Mammary epithelial cell (primary cell): ENCODE results near the gene RIN1.

Experiments used
- CTCF ChIP-seq, 2 donors: IDR thresholded peaks in 1 of 2; conservative IDR thresholded peaks in 1 of 2; 2 replicates each; pipeline ENCODE4 v1.5.1; 2011 to 2012; ENCODE audit warnings: inconsistent platforms in 2 of 2, low read length in 2 of 2, mild to moderate bottlenecking in 2 of 2, control low read depth in 1 of 2, low read depth in 1 of 2; ENCODE audit not compliant: insufficient read depth in 1 of 2; ENCODE audit errors: extremely low read depth in 1 of 2
- EZH2 ChIP-seq: IDR thresholded peaks from 2 replicates; pipeline ENCODE4 v1.6.1; 2012; ENCODE audit warnings: low read length, inconsistent platforms, borderline replicate concordance

- peak; percentile 89 to 96 for TF ChIP-seq CTCF (conservative IDR thresholded peaks at IDR 0.05 in 1 of 2, IDR thresholded peaks at IDR 0.05 in 1 of 2; ENCODE audit: extremely low read depth in 1 of 2, insufficient read depth in 1 of 2, low read depth in 1 of 2, low read length in 2 of 2)
- TF ChIP-seq EZH2, result no peak
Observed at GRCh38 chr11:66328302-66329144, 7.7 kb downstream of the RIN1 start.
